OCI-LY7 (cell line): ENCODE measurements around the gene MED27. TPM values are rescaled to one million over a fixed set of nuclear protein-coding genes. Genes with fewer than 3 reads are reported as not detected.

Experiments used
- BruUV-seq: library from RNA; stranded (reverse); fragments of 400-500 nt; replicated peaks from 2 replicates; lab custom pipeline; 2021; lab: Mats Ljungman, UMichigan
- CTCF ChIA-PET: fragments of 300-600 bp; sonication (Branson Sonifier 250); formaldehyde crosslinking; loops from one replicate; lab custom pipeline; 2022; ENCODE audit warnings: antibody characterized with exemption; ENCODE audit not compliant: unreplicated experiment; lab: Charles Lee
- POLR2A ChIA-PET: fragments of 300-600 bp; sonication (Branson Sonifier 250); formaldehyde crosslinking; loops from one replicate; lab custom pipeline; 2022; ENCODE audit warnings: antibody characterized with exemption; lab: Charles Lee
- DNase-seq: peaks from one replicate; pipeline ENCODE4 v3.0.0-alpha.2; 2015; ENCODE audit warnings: low spot score
- H2AFZ ChIP-seq: fragments of 200-600 bp; sonication (generic), shearing (Covaris generic); 2 replicates; pipeline ENCODE4 v1.6.1; 2014; ENCODE audit warnings: mild to moderate bottlenecking, antibody characterized with exemption, low read length, moderate library complexity
- H3K27ac ChIP-seq: fragments of 200-600 bp; sonication (generic); 2 replicates; pipeline ENCODE4 v1.5.1; 2014; ENCODE audit warnings: mixed run types, low read depth, mild to moderate bottlenecking, moderate library complexity, low read length, inconsistent platforms; ENCODE audit not compliant: poor library complexity, severe bottlenecking
- H3K36me3 ChIP-seq: fragments of 200-600 bp; sonication (generic); 2 replicates; pipeline ENCODE4 v1.6.1; 2014; ENCODE audit warnings: mild to moderate bottlenecking, antibody characterized with exemption, low read length, moderate library complexity, mixed read lengths; ENCODE audit not compliant: insufficient read depth
- H3K4me1 ChIP-seq: fragments of 200-600 bp; sonication (generic); 2 replicates; pipeline ENCODE4 v1.5.1; 2014; ENCODE audit warnings: mild to moderate bottlenecking, low read length; ENCODE audit not compliant: insufficient read depth, poor library complexity, severe bottlenecking
- H3K4me2 ChIP-seq: fragments of 200-600 bp; sonication (generic); 2 replicates; pipeline ENCODE4 v1.6.1; 2014; ENCODE audit warnings: mild to moderate bottlenecking, low read length
- H3K4me3 ChIP-seq: fragments of 200-600 bp; sonication (generic); 2 replicates; pipeline ENCODE4 v1.5.1; 2014; ENCODE audit warnings: mild to moderate bottlenecking, low read depth, low read length; ENCODE audit not compliant: poor library complexity, severe bottlenecking
- H3K79me2 ChIP-seq: fragments of 200-600 bp; sonication (generic); 2 replicates; pipeline ENCODE4 v1.6.1; 2016; ENCODE audit warnings: low read depth, mild to moderate bottlenecking, low read length, moderate library complexity, mixed read lengths; ENCODE audit not compliant: insufficient read depth
- H3K9me2 ChIP-seq: fragments of 200-600 bp; sonication (generic); 2 replicates; pipeline ENCODE4 v1.6.1; 2016; ENCODE audit warnings: mild to moderate bottlenecking, low read length, mixed read lengths; ENCODE audit not compliant: insufficient read depth
- H3K9me3 ChIP-seq: fragments of 200-600 bp; sonication (generic); 2 replicates; pipeline ENCODE4 v1.6.1; 2014; ENCODE audit warnings: mild to moderate bottlenecking, mixed run types, low read length, mixed read lengths
- H4K20me1 ChIP-seq: fragments of 200-600 bp; sonication (generic); 2 replicates; pipeline ENCODE4 v1.6.1; 2014; ENCODE audit warnings: mild to moderate bottlenecking, antibody characterized with exemption, low read length, moderate library complexity, mixed read lengths; ENCODE audit not compliant: insufficient read depth
- CTCF ChIP-seq: fragments of 200-600 bp; sonication (generic); conservative IDR thresholded peaks from 2 replicates; pipeline ENCODE4 v1.5.1; 2014; ENCODE audit warnings: mild to moderate bottlenecking, antibody characterized with exemption, low read length, moderate library complexity, mixed read lengths
- EZH2phosphoT487 ChIP-seq: fragments of 200-600 bp; sonication (generic); IDR thresholded peaks from 2 replicates; pipeline ENCODE4 v1.6.1; 2018; ENCODE audit warnings: low read depth, borderline replicate concordance, mild to moderate bottlenecking, mixed run types, antibody characterized with exemption, low read length, moderate library complexity, mixed read lengths
- intact Hi-C: fragments of 100-400 bp; cut with micrococcal nuclease; formaldehyde crosslinking; loops from one replicate; pipeline ENCODE4 v1.10.0; 2022; ENCODE audit not compliant: unreplicated experiment
- total RNA-seq, 2 experiments: library from RNA; depleted of rRNA in 1 of 2; stranded (reverse); fragments of >200 nt in 1 of 2; shearing (Covaris generic) in 1 of 2; gene quantifications; 2 replicates each; pipeline ENCODE4 v1.2.3, GENCODE V29; 2014 to 2022

The MED27 gene
- total RNA-seq, 2 experiments from 2014 or later, result 23.1 to 32.6 TPM

GRCh38 chr9:131867611-131868192 is 212.0 kb downstream of the MED27 start:
- BruUV-seq, result no TSS peak
- CTCF ChIA-PET, result no interaction called here
- H3K27ac ChIP-seq, result no peak overlapping the region
- no peak overlapping the region for H3K4me3 ChIP-seq
- POLR2A ChIA-PET, result interaction anchor here (0.6 to 0.8 kb wide), 2 partner anchors 352 to 769 kb away, joined by 3 to 4 read pairs; no protein-coding TSS in a partner anchor
- intact Hi-C loops, result no loop called here
- no peaks in the 10 kb centered on the region for H3K9me2 ChIP-seq
- H3K4me1 ChIP-seq, result no peaks in the 10 kb centered on the region
- H3K36me3 ChIP-seq, result no peaks in the 10 kb centered on the region
- H2AFZ ChIP-seq, result no peak overlapping the region
- no peaks in the 10 kb centered on the region for H3K9me3 ChIP-seq
- TF ChIP-seq CTCF (no peak), EZH2phosphoT487 (no peak)
- H4K20me1 ChIP-seq, result no peaks in the 10 kb centered on the region
- DNase-seq, result no peak
- no peak overlapping the region for H3K4me2 ChIP-seq
- H3K79me2 ChIP-seq, result no peaks in the 10 kb centered on the region

GRCh38 chr9:131865446-131866195 is 214.0 kb downstream of the MED27 start:
- no peaks in the 10 kb centered on the region for H3K9me3 ChIP-seq
- ChIA-PET POLR2A (no interaction called here), CTCF (no interaction called here)
- intact Hi-C loops, result no loop called here
- H3K4me2 ChIP-seq, result no peak overlapping the region
- H3K4me1 ChIP-seq, result no peaks in the 10 kb centered on the region
- H4K20me1 ChIP-seq, result no peaks in the 10 kb centered on the region
- DNase-seq, result no peak
- H3K79me2 ChIP-seq, result no peaks in the 10 kb centered on the region
- H3K27ac ChIP-seq, result no peak overlapping the region
- TF ChIP-seq EZH2phosphoT487 (no peak), CTCF (no peak)
- H3K4me3 ChIP-seq, result no peak overlapping the region
- BruUV-seq, result no TSS peak
- H2AFZ ChIP-seq, result no peak overlapping the region
- H3K9me2 ChIP-seq, result no peaks in the 10 kb centered on the region
- H3K36me3 ChIP-seq, result no peaks in the 10 kb centered on the region

- H3K4me1 ChIP-seq, result no peaks in the 10 kb centered on the region
- no peaks in the 10 kb centered on the region for H3K79me2 ChIP-seq
- no peaks in the 10 kb centered on the region for H4K20me1 ChIP-seq
- no peak overlapping the region for H3K4me2 ChIP-seq
- H3K27ac ChIP-seq, result no peak overlapping the region
- POLR2A ChIA-PET, result no interaction called here
- BruUV-seq, result no TSS peak
- CTCF ChIA-PET, result no interaction called here
- no peaks in the 10 kb centered on the region for H3K9me2 ChIP-seq
- H3K4me3 ChIP-seq, result no peak overlapping the region
- no peak for TF ChIP-seq CTCF
- no peak for TF ChIP-seq EZH2phosphoT487
- H3K9me3 ChIP-seq, result no peaks in the 10 kb centered on the region
- H2AFZ ChIP-seq, result no peak overlapping the region
- no peak for DNase-seq
- no peaks in the 10 kb centered on the region for H3K36me3 ChIP-seq
- intact Hi-C loops, result no loop called here
Observed at GRCh38 chr9:131864531-131864930, 215.1 kb downstream of the MED27 start.
